Measurements from ENCODE around the gene CACNA2D1.

Gene CACNA2D1

DNA sequence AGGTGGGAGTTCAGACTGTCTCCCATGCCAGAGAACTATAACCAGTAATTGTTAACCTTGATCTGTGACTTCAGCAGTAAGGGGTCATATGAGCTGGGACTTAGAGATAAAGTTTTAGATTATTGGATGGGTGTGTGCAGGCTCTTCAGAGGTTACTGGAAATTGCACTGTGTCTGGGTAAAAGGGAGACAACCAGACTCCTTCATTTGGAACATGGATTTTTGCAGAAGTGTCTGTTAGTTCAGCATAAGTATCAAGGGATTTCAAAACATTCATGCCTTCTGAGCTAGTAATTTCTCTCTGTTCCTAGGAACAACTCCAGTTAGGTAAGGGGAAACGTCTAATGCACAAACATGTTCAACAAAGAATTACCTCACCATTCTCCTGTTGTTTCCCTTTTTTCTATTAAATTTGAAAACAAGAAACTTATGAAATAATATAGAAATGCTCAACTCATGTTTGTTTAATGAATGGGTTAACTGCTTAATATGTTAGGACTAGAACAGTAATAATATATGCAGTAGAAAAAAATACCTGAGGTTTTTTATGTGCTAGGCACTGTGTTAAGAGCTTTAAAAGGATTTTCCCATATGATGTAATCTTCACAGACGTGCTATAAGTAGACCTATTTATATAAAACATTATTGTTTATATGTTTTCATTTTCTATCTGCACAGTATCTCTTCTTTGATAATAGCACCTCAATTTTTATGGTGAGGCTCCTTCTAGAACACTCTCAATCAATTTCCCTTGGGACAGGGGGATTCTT is 233.0 kb downstream of the CACNA2D1 start:
- Histone ChIP-seq H3K9ac (ENCODE audit: low read depth, low read length) (no peak overlapping the region), H3K36me3 (ENCODE audit: insufficient read depth, low read length) (no peaks in the 10 kb centered on the region), H3K4me1 (ENCODE audit: control insufficient read depth, insufficient read depth, low read length) (no peaks in the 10 kb centered on the region), H3K9me3 (replicated peaks; ENCODE audit: low read length) (no peaks in the 10 kb centered on the region), H3K4me3 (ENCODE audit: low read length) (no peak overlapping the region), H3K4me2 (ENCODE audit: low read length) (no peak overlapping the region), H3K27me3 (ENCODE audit: control insufficient read depth, insufficient read depth, low read length) (no peaks in the 10 kb centered on the region)

DNA sequence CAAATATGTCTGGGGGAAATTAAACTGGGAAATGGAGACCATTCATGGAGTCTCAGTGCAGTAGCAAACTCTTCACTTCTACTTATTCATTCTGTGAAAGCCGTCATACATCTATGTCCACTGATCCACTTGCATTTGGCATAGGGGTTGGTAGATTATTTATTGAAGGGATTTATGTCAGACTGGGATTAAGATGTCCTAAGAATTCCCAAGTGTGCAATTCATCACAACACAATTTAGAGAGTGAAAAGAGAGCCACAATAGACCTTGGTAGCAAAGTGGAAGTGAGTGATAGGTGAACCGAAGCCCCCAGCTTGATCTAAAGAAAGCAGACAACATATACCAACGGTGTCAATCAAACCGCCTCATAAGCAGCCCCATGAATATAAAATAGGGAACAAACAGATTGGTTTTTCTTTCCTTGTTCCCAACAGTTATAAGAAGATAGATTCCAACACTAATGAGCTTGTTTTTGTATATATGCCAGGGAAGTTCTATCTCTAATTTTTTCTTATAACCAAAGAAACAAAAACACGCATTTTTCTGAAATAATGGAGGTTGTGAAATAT is 234.3 kb downstream of the CACNA2D1 start:
- Histone ChIP-seq H3K4me2 (ENCODE audit: low read length) (no peak overlapping the region), H3K4me3 (ENCODE audit: low read length) (no peak overlapping the region), H3K27me3 (ENCODE audit: control insufficient read depth, insufficient read depth, low read length) (no peaks in the 10 kb centered on the region), H3K9ac (ENCODE audit: low read depth, low read length) (no peak overlapping the region), H3K9me3 (replicated peaks; ENCODE audit: low read length) (no peaks in the 10 kb centered on the region), H3K36me3 (ENCODE audit: insufficient read depth, low read length) (no peaks in the 10 kb centered on the region), H3K4me1 (ENCODE audit: control insufficient read depth, insufficient read depth, low read length) (peaks cover 7% of the 10 kb centered on the region)

DNA sequence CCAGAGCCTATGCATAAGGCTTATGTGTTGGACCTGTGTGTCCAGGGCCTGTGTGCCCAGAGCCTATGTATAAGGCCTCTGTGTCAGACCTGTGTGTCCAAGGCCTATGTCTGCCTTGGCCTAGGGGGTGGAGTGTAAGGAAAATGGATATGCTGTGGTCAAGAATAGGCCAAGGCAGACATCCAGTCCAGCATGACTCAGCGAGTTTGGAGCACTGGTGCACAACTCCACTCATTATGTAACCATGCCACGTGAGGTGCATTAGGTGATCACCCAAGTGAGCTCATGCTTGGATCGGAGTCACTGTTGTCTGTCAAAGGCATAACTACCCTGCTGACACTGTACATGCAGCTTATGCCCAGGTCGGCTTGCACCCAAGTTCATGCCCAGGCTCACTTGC is 238.9 kb downstream of the CACNA2D1 start:
- H3K9me3 ChIP-seq (replicated peaks; ENCODE audit: low read length), result no peaks in the 10 kb centered on the region
- H3K4me1 ChIP-seq (ENCODE audit: control insufficient read depth, insufficient read depth, low read length), result peaks cover 11% of the 10 kb centered on the region
- no peak overlapping the region for H3K4me2 ChIP-seq (ENCODE audit: low read length)
- H3K9ac ChIP-seq (ENCODE audit: low read depth, low read length), result no peak overlapping the region
- no peaks in the 10 kb centered on the region for H3K27me3 ChIP-seq (ENCODE audit: control insufficient read depth, insufficient read depth, low read length)
- no peak overlapping the region for H3K4me3 ChIP-seq (ENCODE audit: low read length)
- no peaks in the 10 kb centered on the region for H3K36me3 ChIP-seq (ENCODE audit: insufficient read depth, low read length)

DNA sequence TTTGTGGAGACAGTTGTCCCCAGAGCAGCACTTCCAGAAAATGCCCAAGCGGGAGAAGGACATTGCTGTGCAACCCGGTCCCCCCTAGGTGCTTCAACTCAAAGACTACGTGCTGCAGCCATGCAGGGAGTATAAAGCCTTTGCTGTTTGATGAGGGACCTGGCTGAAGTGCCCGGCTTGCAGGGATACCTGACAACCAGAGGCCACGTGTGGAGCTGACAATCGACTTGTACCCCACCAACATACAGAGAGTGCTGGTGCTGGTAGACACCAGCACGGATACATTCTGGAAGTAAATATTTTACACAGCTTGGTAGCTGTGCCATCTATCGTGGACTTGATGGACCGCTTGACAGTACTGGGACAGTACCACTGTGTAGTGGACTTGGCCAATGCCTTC is 240.6 kb downstream of the CACNA2D1 start:
- Histone ChIP-seq H3K4me1 (ENCODE audit: control insufficient read depth, insufficient read depth, low read length) (peaks cover 11% of the 10 kb centered on the region), H3K4me2 (ENCODE audit: low read length) (no peak overlapping the region), H3K4me3 (ENCODE audit: low read length) (no peak overlapping the region), H3K27me3 (ENCODE audit: control insufficient read depth, insufficient read depth, low read length) (no peaks in the 10 kb centered on the region), H3K9me3 (replicated peaks; ENCODE audit: low read length) (no peaks in the 10 kb centered on the region), H3K9ac (ENCODE audit: low read depth, low read length) (no peak overlapping the region), H3K36me3 (ENCODE audit: insufficient read depth, low read length) (no peaks in the 10 kb centered on the region)

DNA sequence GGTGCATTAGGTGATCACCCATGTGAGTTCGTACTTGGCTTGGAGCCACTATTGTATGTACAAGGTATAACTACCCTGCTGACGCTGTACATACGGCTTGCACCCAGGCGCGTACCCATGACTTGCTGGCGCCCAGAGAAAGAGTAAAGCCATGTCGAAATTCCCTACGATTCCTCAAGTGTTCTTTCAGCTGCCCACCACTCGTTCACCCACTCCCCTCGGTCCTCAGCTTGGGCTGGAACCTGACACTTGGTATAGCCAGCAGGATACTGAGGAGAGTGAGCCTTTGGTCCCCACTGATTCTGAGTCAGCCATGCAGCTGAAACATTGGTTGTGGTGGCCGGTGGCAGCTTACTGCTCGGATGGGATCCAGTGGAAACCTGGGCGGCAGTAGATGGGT is 241.5 kb downstream of the CACNA2D1 start:
- no peaks in the 10 kb centered on the region for H3K27me3 ChIP-seq (ENCODE audit: control insufficient read depth, insufficient read depth, low read length)
- no peaks in the 10 kb centered on the region for H3K9me3 ChIP-seq (replicated peaks; ENCODE audit: low read length)
- no peaks in the 10 kb centered on the region for H3K36me3 ChIP-seq (ENCODE audit: insufficient read depth, low read length)
- H3K9ac ChIP-seq (ENCODE audit: low read depth, low read length), result no peak overlapping the region
- H3K4me1 ChIP-seq (ENCODE audit: control insufficient read depth, insufficient read depth, low read length), result peaks cover 11% of the 10 kb centered on the region
- no peak overlapping the region for H3K4me3 ChIP-seq (ENCODE audit: low read length)
- H3K4me2 ChIP-seq (ENCODE audit: low read length), result no peak overlapping the region

DNA sequence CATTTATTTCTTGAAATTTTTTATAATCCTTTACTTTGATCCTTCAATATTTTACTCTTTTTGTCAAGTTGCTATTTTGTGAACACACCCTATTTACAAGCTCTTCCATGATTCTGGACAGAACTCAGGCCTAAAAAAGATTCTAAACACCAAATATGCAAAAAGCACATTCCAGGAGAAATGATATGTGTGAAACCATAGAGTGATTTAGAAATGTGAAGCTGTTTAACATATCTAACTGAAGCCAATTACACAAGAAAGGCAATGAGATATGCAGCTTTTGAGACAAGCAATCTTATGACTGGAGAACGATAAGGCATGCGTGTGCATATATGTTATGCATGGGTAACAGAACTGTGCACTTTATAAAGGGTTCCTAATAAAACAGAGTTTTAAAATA is 243.0 kb downstream of the CACNA2D1 start:
- Histone ChIP-seq H3K27me3 (ENCODE audit: control insufficient read depth, insufficient read depth, low read length) (no peaks in the 10 kb centered on the region), H3K4me2 (ENCODE audit: low read length) (no peak overlapping the region), H3K36me3 (ENCODE audit: insufficient read depth, low read length) (no peaks in the 10 kb centered on the region), H3K4me1 (ENCODE audit: control insufficient read depth, insufficient read depth, low read length) (peaks cover 11% of the 10 kb centered on the region), H3K9me3 (replicated peaks; ENCODE audit: low read length) (no peaks in the 10 kb centered on the region), H3K4me3 (ENCODE audit: low read length) (no peak overlapping the region), H3K9ac (ENCODE audit: low read depth, low read length) (no peak overlapping the region)

DNA sequence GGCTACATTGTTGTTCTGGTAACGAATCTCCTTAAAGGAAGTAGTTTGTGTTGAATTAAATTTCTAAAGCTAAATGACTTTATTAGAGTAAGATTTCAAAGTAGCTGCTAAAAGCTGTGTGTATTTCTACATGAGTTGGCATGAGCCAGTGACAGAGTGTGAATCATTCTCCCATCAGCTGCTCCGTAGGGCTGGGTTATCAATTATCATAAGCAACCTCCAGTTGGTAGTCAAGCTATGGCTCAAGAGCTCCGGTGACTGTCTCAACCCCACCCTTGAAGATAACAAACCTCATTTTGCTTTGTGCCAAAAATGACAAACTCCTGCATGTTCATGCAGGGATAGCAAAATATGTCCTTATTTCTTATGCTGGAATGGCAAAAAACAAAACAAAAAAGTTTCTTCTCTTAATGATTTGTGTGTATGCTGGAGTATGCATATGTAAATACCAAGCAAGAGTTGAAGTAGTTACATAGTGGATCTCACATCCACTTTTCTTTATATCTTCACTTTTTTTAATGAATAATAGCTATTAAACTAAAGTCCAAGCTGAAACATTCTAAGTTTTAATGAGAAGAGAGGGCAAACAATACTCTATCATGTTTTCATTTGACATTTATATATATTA is 249.4 kb downstream of the CACNA2D1 start:
- Histone ChIP-seq H3K36me3 (ENCODE audit: insufficient read depth, low read length) (no peaks in the 10 kb centered on the region), H3K4me1 (ENCODE audit: control insufficient read depth, insufficient read depth, low read length) (peaks cover 12% of the 10 kb centered on the region), H3K27me3 (ENCODE audit: control insufficient read depth, insufficient read depth, low read length) (no peaks in the 10 kb centered on the region), H3K4me2 (ENCODE audit: low read length) (peak overlapping the region; percentile 20), H3K9me3 (replicated peaks; ENCODE audit: low read length) (no peaks in the 10 kb centered on the region), H3K9ac (ENCODE audit: low read depth, low read length) (no peak overlapping the region), H3K4me3 (ENCODE audit: low read length) (no peak overlapping the region)

DNA sequence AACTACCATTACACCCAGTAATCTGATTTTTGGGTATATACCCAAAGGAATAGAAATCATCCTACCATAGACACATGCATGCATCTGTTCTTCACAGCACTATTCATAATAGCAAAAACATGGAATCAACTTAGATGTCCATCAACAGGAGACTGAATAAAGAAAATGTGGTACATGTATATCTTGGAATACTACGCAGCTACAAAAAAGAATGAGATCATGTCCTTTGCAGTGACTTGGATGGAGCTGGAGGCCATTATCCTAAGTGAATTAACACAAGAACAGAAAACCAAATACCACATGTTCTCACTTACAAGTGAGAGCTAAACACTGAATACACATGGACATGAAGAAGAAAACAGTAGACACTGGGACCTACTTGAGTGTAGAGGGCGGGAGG is 254.9 kb downstream of the CACNA2D1 start:
- Histone ChIP-seq H3K9ac (ENCODE audit: low read depth, low read length) (no peak overlapping the region), H3K27me3 (ENCODE audit: control insufficient read depth, insufficient read depth, low read length) (no peaks in the 10 kb centered on the region), H3K36me3 (ENCODE audit: insufficient read depth, low read length) (no peaks in the 10 kb centered on the region), H3K4me3 (ENCODE audit: low read length) (no peak overlapping the region), H3K4me1 (ENCODE audit: control insufficient read depth, insufficient read depth, low read length) (peaks cover 10% of the 10 kb centered on the region), H3K9me3 (replicated peaks; ENCODE audit: low read length) (no peaks in the 10 kb centered on the region), H3K4me2 (ENCODE audit: low read length) (no peak overlapping the region)

DNA sequence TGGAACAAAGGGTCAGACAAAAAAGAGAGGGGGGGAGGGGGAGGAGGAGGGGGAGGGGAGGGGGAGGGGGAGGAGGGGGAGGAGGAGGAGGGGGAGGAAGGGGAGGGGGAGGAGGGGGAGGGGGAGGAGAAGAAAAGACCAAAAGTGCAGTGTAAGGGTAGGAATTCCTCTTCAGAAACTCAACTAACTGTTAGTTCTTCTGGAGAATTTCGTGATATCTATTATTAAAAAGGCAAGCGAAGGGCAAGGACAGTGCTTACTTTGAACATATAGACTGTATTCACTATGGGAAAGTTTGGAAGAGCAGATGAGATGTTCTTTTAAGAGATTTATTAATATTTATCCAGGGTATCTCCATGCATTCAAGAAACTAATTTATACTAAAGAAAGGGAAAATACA is 258.1 kb downstream of the CACNA2D1 start:
- no peaks in the 10 kb centered on the region for H3K27me3 ChIP-seq (ENCODE audit: control insufficient read depth, insufficient read depth, low read length)
- no peaks in the 10 kb centered on the region for H3K9me3 ChIP-seq (replicated peaks; ENCODE audit: low read length)
- no peaks in the 10 kb centered on the region for H3K36me3 ChIP-seq (ENCODE audit: insufficient read depth, low read length)
- no peak overlapping the region for H3K9ac ChIP-seq (ENCODE audit: low read depth, low read length)
- H3K4me1 ChIP-seq (ENCODE audit: control insufficient read depth, insufficient read depth, low read length), result peaks cover 5% of the 10 kb centered on the region
- H3K4me2 ChIP-seq (ENCODE audit: low read length), result no peak overlapping the region
- no peak overlapping the region for H3K4me3 ChIP-seq (ENCODE audit: low read length)

DNA sequence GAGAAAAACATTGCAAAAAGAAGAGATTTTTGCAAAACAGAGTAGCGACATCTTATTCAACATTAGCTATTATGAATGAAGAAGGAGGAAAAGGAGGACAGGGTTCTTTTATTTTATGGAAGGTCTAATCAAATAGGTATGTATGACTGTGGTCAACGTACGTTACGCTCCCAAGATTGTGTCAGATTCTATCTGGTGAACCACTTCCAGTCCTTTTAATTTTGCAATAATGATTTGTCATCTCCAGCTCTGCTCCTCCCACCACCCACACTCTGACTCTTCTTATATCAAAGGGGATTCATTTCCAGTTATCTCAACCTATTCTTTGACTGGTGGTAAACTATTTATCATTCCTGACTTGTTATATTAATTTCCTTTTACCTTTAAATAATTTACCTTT is 259.9 kb downstream of the CACNA2D1 start:
- H3K9me3 ChIP-seq (replicated peaks; ENCODE audit: low read length), result no peaks in the 10 kb centered on the region
- H3K4me3 ChIP-seq (ENCODE audit: low read length), result no peak overlapping the region
- no peaks in the 10 kb centered on the region for H3K27me3 ChIP-seq (ENCODE audit: control insufficient read depth, insufficient read depth, low read length)
- H3K4me1 ChIP-seq (ENCODE audit: control insufficient read depth, insufficient read depth, low read length), result peaks cover 5% of the 10 kb centered on the region
- no peaks in the 10 kb centered on the region for H3K36me3 ChIP-seq (ENCODE audit: insufficient read depth, low read length)
- no peak overlapping the region for H3K9ac ChIP-seq (ENCODE audit: low read depth, low read length)
- H3K4me2 ChIP-seq (ENCODE audit: low read length), result no peak overlapping the region

DNA sequence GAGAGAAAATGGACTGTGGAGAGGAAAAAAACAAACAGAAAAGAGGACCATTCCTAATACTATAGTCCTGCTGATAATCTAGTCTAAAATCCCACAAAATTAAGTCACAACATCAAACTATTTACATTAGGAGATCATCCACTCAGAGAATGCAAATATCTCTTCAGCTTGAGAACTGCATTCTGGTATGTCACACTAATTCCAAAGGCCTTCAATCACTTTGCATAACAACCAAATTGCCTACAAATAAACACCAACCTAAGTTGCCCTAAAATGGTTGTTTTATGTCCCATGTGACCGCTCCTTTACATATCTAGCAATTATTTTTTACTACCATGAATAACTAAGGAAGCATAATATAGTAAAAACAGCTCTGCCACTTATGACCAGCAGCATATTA is 264.3 kb downstream of the CACNA2D1 start:
- H3K9ac ChIP-seq (ENCODE audit: low read depth, low read length), result no peak overlapping the region
- H3K4me1 ChIP-seq (ENCODE audit: control insufficient read depth, insufficient read depth, low read length), result peaks cover 5% of the 10 kb centered on the region
- H3K4me2 ChIP-seq (ENCODE audit: low read length), result no peak overlapping the region
- H3K27me3 ChIP-seq (ENCODE audit: control insufficient read depth, insufficient read depth, low read length), result no peaks in the 10 kb centered on the region
- H3K4me3 ChIP-seq (ENCODE audit: low read length), result no peak overlapping the region
- H3K36me3 ChIP-seq (ENCODE audit: insufficient read depth, low read length), result no peaks in the 10 kb centered on the region
- no peaks in the 10 kb centered on the region for H3K9me3 ChIP-seq (replicated peaks; ENCODE audit: low read length)

DNA sequence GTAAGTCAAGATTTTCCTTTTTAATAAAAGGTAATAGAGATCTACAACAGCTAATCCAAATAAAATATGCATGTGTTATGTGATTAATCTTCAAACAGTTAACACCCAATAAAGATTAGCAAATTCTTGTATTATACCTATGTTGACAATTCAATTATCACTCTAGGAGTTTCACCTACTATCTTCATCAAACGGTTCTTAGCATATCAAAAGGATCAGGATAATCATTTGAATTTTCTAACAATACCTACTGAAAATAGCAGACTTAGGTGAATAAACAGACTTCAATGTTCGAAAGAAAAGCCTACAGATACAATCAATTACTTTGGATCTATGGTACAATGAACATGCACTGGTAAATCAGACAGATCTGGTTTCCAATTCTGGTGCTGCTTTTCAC is 268.3 kb downstream of the CACNA2D1 start:
- H3K4me3 ChIP-seq (ENCODE audit: low read length), result no peak overlapping the region
- H3K4me1 ChIP-seq (ENCODE audit: control insufficient read depth, insufficient read depth, low read length), result no peaks in the 10 kb centered on the region
- H3K4me2 ChIP-seq (ENCODE audit: low read length), result no peak overlapping the region

More for the DNA sequence above, 268.3 kb downstream of the CACNA2D1 start:
- H3K36me3 ChIP-seq (ENCODE audit: insufficient read depth, low read length), result no peaks in the 10 kb centered on the region
- H3K9ac ChIP-seq (ENCODE audit: low read depth, low read length), result no peak overlapping the region
- H3K9me3 ChIP-seq (replicated peaks; ENCODE audit: low read length), result no peaks in the 10 kb centered on the region
- H3K27me3 ChIP-seq (ENCODE audit: control insufficient read depth, insufficient read depth, low read length), result no peaks in the 10 kb centered on the region

All from skeletal muscle satellite cell (primary cell).